Stimulated activated CD4-positive, alpha-beta T cell treated with anti-CD3 and anti-CD28 coated beads, TNF-alpha, amount 100 ng/mL, for 4 hours (primary cell): Measurements from ENCODE around the gene BMERB1.
A peak's percentile ranks its signal among the peaks of the same experiment; 100 is the strongest.
"Not testable (repeated sequence)": the region's sequence is repeated elsewhere in the genome, so short reads cannot be mapped to it uniquely, and the experiment has no call there.

Experiments
- DNase-seq, 3 experiments: peaks; one replicate each; pipeline ENCODE4 v3.0.0-alpha.2; 2020; ENCODE audit warnings: low read depth in 3 of 3

Gene BMERB1

DNA sequence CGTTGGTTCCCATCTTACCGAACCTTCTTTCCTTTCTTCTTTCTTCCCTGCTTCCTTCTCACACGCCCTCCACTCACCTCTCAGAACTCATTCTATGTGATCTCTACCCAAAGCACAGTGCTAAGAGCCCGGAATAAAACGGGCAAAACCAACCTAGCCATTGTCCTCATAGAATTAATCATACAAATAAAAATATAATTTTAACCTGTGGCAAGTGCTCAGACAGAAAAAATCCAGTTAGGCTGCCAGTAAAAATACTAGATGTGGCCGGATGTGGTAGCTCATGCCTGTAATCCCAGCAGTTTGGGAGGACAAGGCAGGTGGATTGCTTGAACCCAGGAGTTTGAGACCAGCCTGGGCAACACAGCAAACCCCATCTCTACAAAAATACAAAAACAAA, 27.0 kb downstream of the BMERB1 start:
- no peak for DNase-seq

- no peak for DNase-seq
Observed at GRCh38 chr16:15464401-15465186, 30.2 kb downstream of the BMERB1 start.

GRCh38 chr16:15466131-15466530, 31.7 kb downstream of the BMERB1 start:
- no peak for DNase-seq

- no peak for DNase-seq
Observed at GRCh38 chr16:15466886-15467781, 32.7 kb downstream of the BMERB1 start.

DNA sequence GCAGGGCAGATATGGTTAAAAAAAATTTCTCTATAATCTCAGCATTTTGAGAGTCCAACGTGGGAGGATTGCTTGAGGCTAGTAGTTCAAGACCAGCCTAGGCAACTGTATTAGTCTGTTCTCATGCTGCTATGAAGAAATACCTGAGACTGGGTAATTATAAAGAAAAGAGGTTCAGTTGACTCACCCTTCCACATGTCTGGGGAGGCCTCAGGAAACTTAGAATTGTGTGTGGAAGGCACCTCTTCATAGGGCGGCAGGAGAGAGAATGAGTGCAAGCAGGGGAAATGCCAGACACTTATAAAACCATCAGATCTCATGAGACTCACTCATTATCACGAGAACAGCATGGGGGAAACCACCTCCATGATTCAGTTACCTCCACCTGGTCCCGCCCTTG, 42.6 kb downstream of the BMERB1 start:
- not testable (repeated sequence) for DNase-seq

DNA sequence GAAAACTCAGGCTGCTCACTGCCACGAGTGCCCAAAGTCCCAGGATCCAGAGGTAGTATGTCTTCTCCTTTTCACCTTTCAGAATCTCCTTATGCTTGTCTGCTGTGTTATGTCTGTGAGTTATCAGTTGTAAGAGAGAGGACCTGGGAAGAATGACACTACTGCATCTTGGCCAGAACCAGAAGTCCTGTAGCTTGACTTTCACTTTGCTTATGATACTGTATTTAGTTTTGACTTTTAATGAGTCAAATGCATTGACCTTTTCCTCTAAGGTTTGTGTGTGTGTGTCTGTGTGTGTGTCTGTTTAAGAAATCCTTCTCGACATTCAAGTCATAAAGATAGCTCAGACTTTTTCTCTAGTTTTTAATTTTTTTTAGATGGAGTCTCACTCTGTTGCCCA, 43.4 kb downstream of the BMERB1 start:
- DNase-seq, result no peak

- peak in 2 of 3 experiments; percentile 5 to 10 for DNase-seq
Observed at GRCh38 chr16:15482068-15482747, 47.8 kb downstream of the BMERB1 start.

DNA sequence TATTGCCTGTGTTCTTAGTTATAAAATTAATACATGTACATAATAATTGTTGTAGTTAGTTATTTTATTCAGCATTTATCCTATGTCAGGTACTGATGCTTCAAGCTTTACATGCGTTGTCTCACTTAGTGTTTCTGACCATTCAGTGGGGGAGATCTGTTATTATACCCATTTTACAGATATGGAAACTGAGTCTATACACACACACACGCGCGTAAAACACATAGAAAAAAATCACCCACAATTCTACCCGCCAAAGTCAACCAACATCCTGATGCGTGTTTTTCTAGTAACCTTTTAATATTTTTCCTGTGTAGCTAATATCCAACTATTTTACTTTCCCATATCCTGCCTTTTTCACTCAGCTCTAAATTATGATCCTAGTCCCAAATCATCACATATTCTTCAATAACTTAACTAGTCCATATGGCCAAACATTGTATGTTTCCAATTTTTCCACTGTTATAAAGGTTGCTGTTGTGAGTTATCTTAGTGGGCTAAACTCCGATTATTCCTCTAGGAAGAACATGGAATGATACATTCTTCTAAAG, 48.4 kb downstream of the BMERB1 start:
- no peak for DNase-seq

DNA sequence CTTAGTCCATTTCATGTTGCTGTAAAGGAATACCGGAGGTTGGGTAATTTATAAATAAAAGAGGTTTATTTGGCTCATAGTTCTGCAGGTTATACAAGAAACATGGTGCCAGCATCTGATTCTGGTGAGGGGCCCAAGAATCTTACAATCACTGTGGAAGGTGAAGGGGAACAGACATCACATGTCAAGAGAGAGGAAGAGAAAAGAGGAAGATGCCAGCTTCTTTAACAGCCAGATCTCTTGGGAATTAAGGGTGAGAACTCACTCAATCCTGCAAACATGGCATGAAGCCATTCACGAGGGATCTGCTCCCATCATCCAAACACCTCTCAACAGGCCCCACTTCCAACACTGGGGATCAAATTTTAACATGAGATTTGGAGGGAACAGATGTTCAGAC, 49.5 kb downstream of the BMERB1 start:
- DNase-seq, result no peak

GRCh38 chr16:15484662-15485061, 50.3 kb downstream of the BMERB1 start:
- DNase-seq, result no peak

GRCh38 chr16:15485175-15485574, 50.8 kb downstream of the BMERB1 start:
- no peak for DNase-seq

- DNase-seq, result no peak
Observed at GRCh38 chr16:15486661-15487060, 52.3 kb downstream of the BMERB1 start.

DNA sequence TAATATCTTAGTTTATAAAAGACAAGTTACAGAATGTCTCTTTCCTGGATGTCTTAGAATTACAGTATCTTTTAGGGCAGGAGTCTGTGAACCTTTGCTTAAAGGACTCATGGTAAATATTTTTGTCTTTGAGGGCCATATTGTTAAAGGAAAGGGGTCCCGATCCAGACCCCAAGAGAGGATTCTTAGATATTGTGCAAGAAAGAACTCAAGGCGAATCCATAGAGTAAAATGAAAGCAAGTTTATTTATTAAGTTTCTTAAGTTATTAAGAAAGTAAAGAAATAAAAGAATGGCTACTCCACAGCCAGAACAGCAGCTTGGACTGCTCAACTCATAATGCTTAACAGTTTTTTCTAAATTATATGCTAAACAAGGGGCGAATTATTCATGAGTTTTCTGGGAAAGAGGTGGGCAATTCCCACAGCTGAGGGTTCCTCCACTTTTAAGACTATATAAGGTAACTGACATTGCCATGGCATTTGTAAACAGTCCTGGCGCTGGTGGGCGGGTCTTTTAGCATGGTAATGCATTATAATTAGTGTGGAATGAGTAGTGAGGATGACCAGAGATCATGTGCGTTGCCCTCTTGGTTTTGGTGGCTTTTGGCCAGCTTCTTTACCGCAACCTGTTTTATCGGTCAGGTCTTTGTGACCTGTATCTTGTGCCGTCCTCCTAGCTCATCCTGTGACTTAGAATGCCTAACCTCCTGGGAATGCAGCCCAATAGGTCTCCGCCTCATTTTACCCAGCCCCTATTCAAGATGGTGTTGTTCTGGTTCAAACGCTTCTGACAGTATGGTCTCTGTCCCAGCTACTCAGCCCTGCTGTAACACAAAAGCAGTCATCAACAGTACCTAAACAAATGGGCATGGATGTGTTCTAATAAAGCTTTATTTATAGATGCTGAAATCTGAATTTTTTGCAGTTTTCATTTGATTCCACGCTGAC, 53.2 kb downstream of the BMERB1 start:
- no peak for DNase-seq

DNA sequence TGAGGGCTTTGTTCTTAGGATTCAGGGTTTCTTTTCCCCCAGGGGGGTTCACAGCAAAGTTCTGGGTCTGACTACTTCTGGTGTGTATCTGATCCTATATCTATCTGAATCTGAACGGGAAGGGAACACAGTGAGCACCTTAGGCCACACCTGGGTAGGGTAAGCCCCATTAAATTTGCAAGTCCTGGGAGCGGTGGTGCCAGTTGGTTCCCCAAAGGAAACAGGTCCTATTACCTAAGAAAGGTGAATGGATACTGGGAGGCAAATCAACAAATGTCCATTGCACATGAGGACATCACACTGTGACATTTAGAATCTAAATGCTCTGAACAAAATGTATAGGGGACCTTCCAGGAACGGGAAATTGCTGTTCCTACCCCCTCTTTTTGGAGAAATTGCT, 54.6 kb downstream of the BMERB1 start:
- DNase-seq, result no peak

GRCh38 chr16:15490123-15490711, 55.8 kb downstream of the BMERB1 start:
- no peak for DNase-seq

- no peak for DNase-seq
Observed at GRCh38 chr16:15491411-15491810, 57.0 kb downstream of the BMERB1 start.

GRCh38 chr16:15492091-15492740, 57.8 kb downstream of the BMERB1 start:
- no peak for DNase-seq

DNA sequence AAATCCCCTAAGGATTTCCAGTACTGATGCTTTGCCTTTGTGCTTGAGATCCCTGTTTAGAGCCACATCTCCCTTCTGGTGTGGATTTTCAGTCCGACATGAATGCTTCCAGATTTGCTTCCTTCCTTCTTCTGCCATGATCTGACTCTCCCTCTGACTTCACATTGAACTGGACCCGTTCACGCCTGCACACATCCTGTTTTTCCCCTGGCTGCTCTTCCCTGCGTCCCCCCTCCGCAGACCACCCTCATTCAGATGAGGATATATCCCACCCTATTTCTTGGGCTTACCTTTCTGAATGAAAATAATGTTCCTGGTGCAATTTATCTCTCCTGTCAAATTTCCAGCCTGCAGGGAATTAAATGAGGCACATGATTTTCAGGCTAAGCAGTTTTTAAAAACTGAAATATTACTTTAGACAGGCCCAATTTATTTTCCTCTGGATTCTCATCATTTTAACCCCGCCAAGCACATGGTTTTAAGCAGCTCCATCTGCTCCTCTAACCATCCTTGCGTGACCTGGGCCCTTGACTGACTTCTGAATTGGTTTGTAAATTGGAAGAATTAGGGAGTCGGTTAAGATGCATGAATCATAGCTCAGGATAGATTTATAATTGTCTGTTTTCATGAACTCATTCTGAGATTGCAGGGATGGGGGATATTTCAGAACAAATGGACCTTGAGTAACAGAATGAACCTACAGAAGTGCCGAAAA, 59.2 kb downstream of the BMERB1 start:
- no peak for DNase-seq

GRCh38 chr16:15494236-15494635, 59.8 kb downstream of the BMERB1 start:
- DNase-seq, result no peak
